Panc1 (cell line): ENCODE measurements around the gene OSTC. TPM values are rescaled to one million over a fixed set of nuclear protein-coding genes. Genes with fewer than 3 reads are reported as not detected.

Experiments used
- ATAC-seq: fragments of 200-7000 bp; cut with Tn5 transposase; 2 replicates; pipeline ENCODE4 v1.9.1; 2020; ENCODE audit warnings: mild to moderate bottlenecking, moderate library complexity
- BruUV-seq: library from RNA; stranded (reverse); fragments of 400-500 nt; replicated peaks from 2 replicates; lab custom pipeline; 2021; lab: Mats Ljungman, UMichigan
- CTCF ChIA-PET: fragments of 300-600 bp; sonication (Branson Sonifier 250); formaldehyde crosslinking; loops from one replicate; lab custom pipeline; 2022; ENCODE audit warnings: antibody characterized with exemption; lab: Charles Lee
- POLR2A ChIA-PET: fragments of 300-600 bp; sonication (Branson Sonifier 250); formaldehyde crosslinking; loops from one replicate; lab custom pipeline; 2022; ENCODE audit warnings: antibody characterized with exemption; lab: Charles Lee
- DNase-seq: peaks from one replicate; pipeline ENCODE4 v3.0.0-alpha.2; 2010; ENCODE audit warnings: low read depth, low spot score
- H3K27ac ChIP-seq: 2 replicates; pipeline ENCODE4 v1.5.1; 2011; ENCODE audit warnings: mild to moderate bottlenecking, low read length, inconsistent platforms
- H3K27me3 ChIP-seq: fragments of 200-500 bp; sonication (Bioruptor generic); 2 replicates; pipeline ENCODE4 v1.6.0; 2014; ENCODE audit warnings: low read length, inconsistent platforms; ENCODE audit not compliant: control insufficient read depth, insufficient read depth
- H3K36me3 ChIP-seq: fragments of 200-500 bp; sonication (Bioruptor generic); 2 replicates; pipeline ENCODE4 v1.5.1; 2014; ENCODE audit warnings: inconsistent platforms, mild to moderate bottlenecking, low read length, moderate library complexity; ENCODE audit not compliant: control insufficient read depth, insufficient read depth
- H3K4me1 ChIP-seq: 2 replicates; pipeline ENCODE4 v1.5.1; 2011; ENCODE audit warnings: inconsistent platforms, mild to moderate bottlenecking, low read length, moderate library complexity; ENCODE audit not compliant: control insufficient read depth, insufficient read depth
- H3K4me3 ChIP-seq, 2 experiments: 2 replicates each; pipeline ENCODE4 v1.5.1; 2011 to 2012; ENCODE audit warnings: low read depth in 2 of 2, low read length in 2 of 2, mild to moderate bottlenecking in 2 of 2, inconsistent platforms in 1 of 2, moderate library complexity in 1 of 2
- H3K9me3 ChIP-seq: fragments of 200-500 bp; sonication (Bioruptor generic); 2 replicates; pipeline ENCODE4 v1.5.1; 2014; ENCODE audit warnings: low read depth, mild to moderate bottlenecking, inconsistent platforms, low read length, moderate library complexity; ENCODE audit not compliant: control insufficient read depth, insufficient read depth
- POLR2AphosphoS5 ChIP-seq: IDR thresholded peaks from 2 replicates; pipeline ENCODE4 v1.6.1; 2012; ENCODE audit warnings: mild to moderate bottlenecking, low read depth, low read length, moderate library complexity
- REST ChIP-seq, 2 experiments: IDR thresholded peaks; 2 replicates each; pipeline ENCODE4 v1.6.1; 2011 to 2012; ENCODE audit warnings: low read depth in 2 of 2, control low read depth in 1 of 2, low read length in 1 of 2, mild to moderate bottlenecking in 1 of 2, moderate library complexity in 1 of 2; ENCODE audit not compliant: insufficient read depth in 1 of 2
- SIN3A ChIP-seq: IDR thresholded peaks from 2 replicates; pipeline ENCODE4 v1.6.1; 2012; ENCODE audit warnings: low read depth, mild to moderate bottlenecking, low read length, moderate library complexity, borderline replicate concordance; ENCODE audit not compliant: insufficient read depth
- TCF7L2 ChIP-seq: IDR thresholded peaks from 2 replicates; pipeline ENCODE4 v1.6.1; 2011; ENCODE audit warnings: mild to moderate bottlenecking, low read depth, low read length, inconsistent platforms
- in situ Hi-C: cut with HindIII; loops from 2 replicates; pipeline ENCODE4 v1.10.0; 2016; ENCODE audit warnings: low sequenced_read_pairs, low pct_unique_long_range_greater_than_20kb
- intact Hi-C: fragments of 100-400 bp; cut with micrococcal nuclease; formaldehyde crosslinking; loops from one replicate; pipeline ENCODE4 v1.10.0; 2022; ENCODE audit not compliant: unreplicated experiment
- total RNA-seq: library from RNA; stranded (reverse); gene quantifications from one replicate; pipeline ENCODE4 v1.2.1, GENCODE V29; 2021; ENCODE audit not compliant: unreplicated experiment
- TF ChIP-seq, protein P1 (sequence below): fragments of 450-650 bp; IDR thresholded peaks from 2 replicates; pipeline ENCODE4 v1.5.1; 2017; ENCODE audit warnings: mild to moderate bottlenecking

Gene OSTC
- total RNA-seq, 1 experiment from 2014 or later: 57.8 TPM

DNA sequence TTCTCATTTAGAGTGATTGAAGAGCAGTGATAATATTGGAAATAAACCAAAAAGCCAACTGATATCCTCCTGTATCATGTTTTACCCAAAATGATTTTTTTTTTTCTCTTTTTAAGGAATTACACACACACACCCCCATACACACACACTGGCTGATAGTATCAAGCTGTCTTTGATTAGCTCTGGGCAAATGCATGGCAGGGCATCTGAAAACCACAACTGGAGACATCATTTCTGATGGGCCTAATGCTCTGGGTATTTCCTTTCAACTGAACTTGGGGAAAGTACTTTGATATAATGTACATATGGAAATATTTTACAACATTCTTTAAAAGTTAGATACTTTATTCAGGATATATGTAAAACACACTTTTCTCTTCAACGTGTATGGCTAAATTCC, 14.2 kb upstream of the OSTC start:
- H3K27ac ChIP-seq: no peak overlapping the region
- ChIA-PET POLR2A (no interaction called here), CTCF (no interaction called here)
- H3K36me3 ChIP-seq: peaks cover 2% of the 10 kb centered on the region; the same call in 1 of the 2 replicates
- H3K27me3 ChIP-seq: no peaks in the 10 kb centered on the region
- DNase-seq: no peak
- no peak for ATAC-seq
- H3K4me3 ChIP-seq: no peak overlapping the region
- no peak for TF ChIP-seq TCF7L2
- TF ChIP-seq, protein P1, sequence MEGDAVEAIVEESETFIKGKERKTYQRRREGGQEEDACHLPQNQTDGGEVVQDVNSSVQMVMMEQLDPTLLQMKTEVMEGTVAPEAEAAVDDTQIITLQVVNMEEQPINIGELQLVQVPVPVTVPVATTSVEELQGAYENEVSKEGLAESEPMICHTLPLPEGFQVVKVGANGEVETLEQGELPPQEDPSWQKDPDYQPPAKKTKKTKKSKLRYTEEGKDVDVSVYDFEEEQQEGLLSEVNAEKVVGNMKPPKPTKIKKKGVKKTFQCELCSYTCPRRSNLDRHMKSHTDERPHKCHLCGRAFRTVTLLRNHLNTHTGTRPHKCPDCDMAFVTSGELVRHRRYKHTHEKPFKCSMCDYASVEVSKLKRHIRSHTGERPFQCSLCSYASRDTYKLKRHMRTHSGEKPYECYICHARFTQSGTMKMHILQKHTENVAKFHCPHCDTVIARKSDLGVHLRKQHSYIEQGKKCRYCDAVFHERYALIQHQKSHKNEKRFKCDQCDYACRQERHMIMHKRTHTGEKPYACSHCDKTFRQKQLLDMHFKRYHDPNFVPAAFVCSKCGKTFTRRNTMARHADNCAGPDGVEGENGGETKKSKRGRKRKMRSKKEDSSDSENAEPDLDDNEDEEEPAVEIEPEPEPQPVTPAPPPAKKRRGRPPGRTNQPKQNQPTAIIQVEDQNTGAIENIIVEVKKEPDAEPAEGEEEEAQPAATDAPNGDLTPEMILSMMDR: no peak
- TF ChIP-seq SIN3A: no peak
- no peak for TF ChIP-seq POLR2AphosphoS5
- no peak for TF ChIP-seq REST (IDR thresholded peaks at IDR 0.05; ENCODE audit: insufficient read depth in 1 of 2, low read depth in 2 of 2, low read length in 1 of 2)
- H3K9me3 ChIP-seq: no peaks in the 10 kb centered on the region
- in situ Hi-C loops: no loop called here
- intact Hi-C loops: no loop called here
- no peaks in the 10 kb centered on the region for H3K4me1 ChIP-seq
- no TSS peak for BruUV-seq

GRCh38 chr4:108637856-108638255, 12.5 kb upstream of the OSTC start:
- BruUV-seq: no TSS peak
- no peak overlapping the region for H3K27ac ChIP-seq
- DNase-seq (no peak), ATAC-seq (no peak)
- H3K4me3 ChIP-seq: no peak overlapping the region
- intact Hi-C loops: no loop called here
- H3K36me3 ChIP-seq: no peaks in the 10 kb centered on the region
- H3K4me1 ChIP-seq: no peaks in the 10 kb centered on the region
- in situ Hi-C loops: no loop called here
- no peak for TF ChIP-seq TCF7L2
- TF ChIP-seq, protein P1: peak; percentile 13; the same call in 1 of the 2 replicates
- no peak for TF ChIP-seq POLR2AphosphoS5
- ChIA-PET CTCF (no interaction called here), POLR2A (no interaction called here)
- H3K27me3 ChIP-seq: no peaks in the 10 kb centered on the region
- no peaks in the 10 kb centered on the region for H3K9me3 ChIP-seq
